Esophagus muscularis mucosa (tissue), 3 donors: Measurements from ENCODE around the gene HIGD2A.

Source experiments
- CTCF ChIP-seq, 3 experiments: fragments of 200-600 bp in 2 of 3; fragments of 450-650 bp in 1 of 3; sonication (generic) in 2 of 3; IDR thresholded peaks; one replicate each; pipeline ENCODE4 v1.5.1; 2017 to 2019; ENCODE audit warnings: antibody characterized with exemption in 3 of 3, mild to moderate bottlenecking in 2 of 3, moderate library complexity in 1 of 3
- POLR2A ChIP-seq: fragments of 450-650 bp; IDR thresholded peaks from one replicate; pipeline ENCODE4 v1.6.1; 2017; ENCODE audit warnings: antibody characterized with exemption, moderate library complexity, mild to moderate bottlenecking, low read depth

GRCh38 chr5:176379881-176380280, 8.7 kb upstream of the HIGD2A start:
- no peak for TF ChIP-seq CTCF (IDR thresholded peaks at IDR 0.05)
- TF ChIP-seq POLR2A = no peak
